HepG2 (cell line): ENCODE data around the gene MAPK8IP1. TPM values are rescaled to one million over a fixed set of nuclear protein-coding genes. Genes with fewer than 3 reads are reported as not detected.

Experiments
- ATF2 ChIP-seq: sonication (generic); formaldehyde crosslinking; IDR thresholded peaks from 2 replicates; pipeline ENCODE4 v1.4.0; 2020; ENCODE audit warnings: missing genetic modification reagents
- HOXA5 ChIP-seq: sonication (generic); formaldehyde crosslinking; IDR thresholded peaks from 2 replicates; pipeline ENCODE4 v1.4.0; 2020; ENCODE audit warnings: missing genetic modification reagents
- MAZ ChIP-seq, 2 experiments: sonication (generic) in 1 of 2; formaldehyde crosslinking in 1 of 2; IDR thresholded peaks; 2 replicates each; pipeline versions ENCODE4 v1.5.0 to v1.6.1; 2012 to 2020; ENCODE audit warnings: low read depth in 2 of 2, mild to moderate bottlenecking in 2 of 2, borderline replicate concordance in 1 of 2, improper control_type of control experiment in 1 of 2, low read length in 1 of 2, missing genetic modification reagents in 1 of 2, moderate library complexity in 1 of 2
- MED8 ChIP-seq: sonication (generic); formaldehyde crosslinking; IDR thresholded peaks from 2 replicates; pipeline ENCODE4 v1.8.1; 2023; ENCODE audit warnings: mild to moderate bottlenecking, missing genetic modification reagents; ENCODE audit not compliant: insufficient replicate concordance
- SOX13 ChIP-seq, 3 experiments: fragments of 450-650 bp in 1 of 3; sonication (generic) in 1 of 3; formaldehyde crosslinking in 1 of 3; IDR thresholded peaks in 2 of 3; conservative IDR thresholded peaks in 1 of 3; 2 replicates each; pipeline versions ENCODE4 v1.5.0 to v1.6.1; 2016 to 2020; ENCODE audit warnings: antibody characterized with exemption in 1 of 3, mild to moderate bottlenecking in 1 of 3, missing compliant biosample characterization in 1 of 3, missing genetic modification reagents in 1 of 3, moderate library complexity in 1 of 3
- ZBTB25 ChIP-seq: IDR thresholded peaks from 2 replicates; pipeline ENCODE4 v1.6.1; 2018; ENCODE audit warnings: missing genetic modification reagents
- ZBTB7A ChIP-seq: sonication (generic); formaldehyde crosslinking; IDR thresholded peaks from 2 replicates; pipeline ENCODE4 v1.8.0; 2022; ENCODE audit warnings: mild to moderate bottlenecking, missing genetic modification reagents
- ZNF251 ChIP-seq: sonication (generic); formaldehyde crosslinking; IDR thresholded peaks from 2 replicates; pipeline ENCODE4 v1.9.0; 2021; ENCODE audit warnings: mild to moderate bottlenecking, missing genetic modification reagents
- ZNF460 ChIP-seq: sonication (generic); formaldehyde crosslinking; IDR thresholded peaks from 2 replicates; pipeline ENCODE4 v1.5.1; 2020; ENCODE audit warnings: missing genetic modification reagents, mild to moderate bottlenecking, borderline replicate concordance
- ZNF501 ChIP-seq: sonication (generic); formaldehyde crosslinking; IDR thresholded peaks from 2 replicates; pipeline ENCODE4 v1.5.1; 2020; ENCODE audit warnings: mild to moderate bottlenecking, moderate library complexity, missing genetic modification reagents
- ZNF550 ChIP-seq: sonication (generic); formaldehyde crosslinking; IDR thresholded peaks from 2 replicates; pipeline ENCODE4 v1.4.0; 2020; ENCODE audit warnings: mild to moderate bottlenecking, missing genetic modification reagents, borderline replicate concordance
- ZNF576 ChIP-seq: sonication (generic); formaldehyde crosslinking; IDR thresholded peaks from 2 replicates; pipeline ENCODE4 v1.4.0; 2020; ENCODE audit warnings: mild to moderate bottlenecking, missing genetic modification reagents
- ZNF746 ChIP-seq: sonication (generic); formaldehyde crosslinking; IDR thresholded peaks from 2 replicates; pipeline ENCODE4 v1.8.0; 2022; ENCODE audit warnings: mild to moderate bottlenecking, missing genetic modification reagents
- ZNF788 ChIP-seq: sonication (generic); formaldehyde crosslinking; IDR thresholded peaks from 2 replicates; pipeline ENCODE4 v1.5.0; 2020; ENCODE audit warnings: mild to moderate bottlenecking, missing genetic modification reagents, borderline replicate concordance
- polyA plus RNA-seq, 8 experiments: library from polyadenylated mRNA; depleted of rRNA in 3 of 8; stranded (reverse) in 7 of 8; unstranded in 1 of 8; fragments of >200 nt; fragmentation: Illumina TruSeq in 4 of 8; extraction: Trizol in 4 of 8; gene quantifications; 2 replicates each; pipeline versions ENCODE4 v1.2.1 to v1.2.3, GENCODE V29; 2011 to 2016; ENCODE audit warnings: low read depth in 4 of 8, missing spikeins in 1 of 8, mixed read lengths in 1 of 8; ENCODE audit not compliant: insufficient read depth in 1 of 8
- total RNA-seq, 5 experiments: library from RNA; depleted of rRNA; stranded (reverse); fragments of >200 nt; fragmentation: Illumina TruSeq; extraction: Trizol; gene quantifications; 2 replicates each; pipeline ENCODE4 v1.2.3, GENCODE V29; 2016; ENCODE audit warnings: low read depth in 1 of 5
- TF ChIP-seq, protein P1 (sequence below): sonication (generic); formaldehyde crosslinking; IDR thresholded peaks from 2 replicates; pipeline ENCODE4 v1.4.0; 2020; ENCODE audit warnings: low read depth, mild to moderate bottlenecking, missing genetic modification reagents
- TF ChIP-seq, protein P2 (sequence below): sonication (generic); formaldehyde crosslinking; IDR thresholded peaks from 2 replicates; pipeline ENCODE4 v1.4.0; 2020; ENCODE audit warnings: missing genetic modification reagents

Gene MAPK8IP1
- total and polyA plus RNA-seq, 2 of the 13 experiments (the other 11 are each of a cell fraction or from before 2014, with no cell fraction given), result 2.2 to 4.2 TPM

DNA sequence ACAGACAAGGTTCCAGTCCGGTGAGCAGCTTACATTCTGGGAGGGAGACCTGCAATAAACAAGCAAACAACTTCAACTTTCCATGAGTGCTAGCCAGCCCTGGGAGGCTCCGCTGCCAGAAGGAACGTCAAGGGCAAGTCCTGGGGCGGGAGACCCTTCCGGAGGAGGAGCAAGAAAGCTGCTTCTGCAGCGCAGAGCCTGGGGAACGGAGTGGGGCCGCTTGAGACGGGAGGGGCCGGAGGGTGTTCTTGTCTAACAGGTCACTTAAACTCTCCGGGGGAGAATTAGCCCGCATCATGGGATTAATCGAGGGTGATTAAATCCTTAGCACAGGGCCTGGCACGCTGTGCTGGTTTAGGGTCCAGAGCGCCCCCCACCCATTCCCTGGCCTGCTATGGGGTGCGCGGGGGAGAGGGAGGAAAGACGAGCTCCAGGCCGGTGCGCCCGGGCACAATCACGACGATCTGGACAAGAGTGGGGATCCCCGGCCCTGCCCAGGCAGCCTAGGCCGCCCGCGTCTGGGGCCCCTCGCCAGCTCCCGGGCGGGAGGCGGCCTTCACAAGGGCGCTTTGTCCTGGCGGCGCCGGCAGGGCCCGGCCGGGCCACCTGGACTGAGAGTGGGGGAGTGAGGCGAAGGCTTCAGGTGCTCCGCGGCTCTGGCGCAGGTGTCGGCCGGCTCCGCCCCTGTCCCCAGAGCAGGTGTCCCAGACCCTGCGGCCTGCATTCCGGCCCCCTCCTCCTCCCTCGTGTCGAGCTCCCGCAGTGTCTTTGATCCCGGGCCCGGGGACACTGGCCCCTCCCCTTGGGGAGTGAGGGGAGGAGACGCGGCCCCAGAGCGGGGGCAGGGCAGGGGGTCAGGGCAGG lies 36.3 kb downstream of the MAPK8IP1 start (continued):
- TF ChIP-seq ZNF576, result no peak
- 0 out of 2 replicates have a peak, but pooled peaks have one; percentile 59 for TF ChIP-seq ZBTB25 (CRISPR knock-in tag)
- TF ChIP-seq ATF2 (CRISPR knock-in tag), result no peak
- peak; percentile 25; the same call in 1 of the 2 replicates for TF ChIP-seq ZNF501 (CRISPR knock-in tag)
- TF ChIP-seq MED8, result peak; percentile 39
- TF ChIP-seq, protein P1, sequence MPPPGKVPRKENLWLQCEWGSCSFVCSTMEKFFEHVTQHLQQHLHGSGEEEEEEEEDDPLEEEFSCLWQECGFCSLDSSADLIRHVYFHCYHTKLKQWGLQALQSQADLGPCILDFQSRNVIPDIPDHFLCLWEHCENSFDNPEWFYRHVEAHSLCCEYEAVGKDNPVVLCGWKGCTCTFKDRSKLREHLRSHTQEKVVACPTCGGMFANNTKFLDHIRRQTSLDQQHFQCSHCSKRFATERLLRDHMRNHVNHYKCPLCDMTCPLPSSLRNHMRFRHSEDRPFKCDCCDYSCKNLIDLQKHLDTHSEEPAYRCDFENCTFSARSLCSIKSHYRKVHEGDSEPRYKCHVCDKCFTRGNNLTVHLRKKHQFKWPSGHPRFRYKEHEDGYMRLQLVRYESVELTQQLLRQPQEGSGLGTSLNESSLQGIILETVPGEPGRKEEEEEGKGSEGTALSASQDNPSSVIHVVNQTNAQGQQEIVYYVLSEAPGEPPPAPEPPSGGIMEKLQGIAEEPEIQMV, result peak; percentile 57; the same call in 1 of the 2 replicates
- peak; percentile 19; the same call in 1 of the 2 replicates for TF ChIP-seq ZNF460
- peak; percentile 81 for TF ChIP-seq ZNF746 (CRISPR knock-in tag)
- TF ChIP-seq SOX13 (IDR thresholded peaks at IDR 0.05), result no peak
- peak in 1 of 2 experiments; percentile 34; a peak in 1 of 4 replicates for TF ChIP-seq SOX13 (CRISPR knock-in tag; conservative IDR thresholded peaks at IDR 0.05 in 1 of 2, IDR thresholded peaks at IDR 0.05 in 1 of 2)
- TF ChIP-seq, protein P2, sequence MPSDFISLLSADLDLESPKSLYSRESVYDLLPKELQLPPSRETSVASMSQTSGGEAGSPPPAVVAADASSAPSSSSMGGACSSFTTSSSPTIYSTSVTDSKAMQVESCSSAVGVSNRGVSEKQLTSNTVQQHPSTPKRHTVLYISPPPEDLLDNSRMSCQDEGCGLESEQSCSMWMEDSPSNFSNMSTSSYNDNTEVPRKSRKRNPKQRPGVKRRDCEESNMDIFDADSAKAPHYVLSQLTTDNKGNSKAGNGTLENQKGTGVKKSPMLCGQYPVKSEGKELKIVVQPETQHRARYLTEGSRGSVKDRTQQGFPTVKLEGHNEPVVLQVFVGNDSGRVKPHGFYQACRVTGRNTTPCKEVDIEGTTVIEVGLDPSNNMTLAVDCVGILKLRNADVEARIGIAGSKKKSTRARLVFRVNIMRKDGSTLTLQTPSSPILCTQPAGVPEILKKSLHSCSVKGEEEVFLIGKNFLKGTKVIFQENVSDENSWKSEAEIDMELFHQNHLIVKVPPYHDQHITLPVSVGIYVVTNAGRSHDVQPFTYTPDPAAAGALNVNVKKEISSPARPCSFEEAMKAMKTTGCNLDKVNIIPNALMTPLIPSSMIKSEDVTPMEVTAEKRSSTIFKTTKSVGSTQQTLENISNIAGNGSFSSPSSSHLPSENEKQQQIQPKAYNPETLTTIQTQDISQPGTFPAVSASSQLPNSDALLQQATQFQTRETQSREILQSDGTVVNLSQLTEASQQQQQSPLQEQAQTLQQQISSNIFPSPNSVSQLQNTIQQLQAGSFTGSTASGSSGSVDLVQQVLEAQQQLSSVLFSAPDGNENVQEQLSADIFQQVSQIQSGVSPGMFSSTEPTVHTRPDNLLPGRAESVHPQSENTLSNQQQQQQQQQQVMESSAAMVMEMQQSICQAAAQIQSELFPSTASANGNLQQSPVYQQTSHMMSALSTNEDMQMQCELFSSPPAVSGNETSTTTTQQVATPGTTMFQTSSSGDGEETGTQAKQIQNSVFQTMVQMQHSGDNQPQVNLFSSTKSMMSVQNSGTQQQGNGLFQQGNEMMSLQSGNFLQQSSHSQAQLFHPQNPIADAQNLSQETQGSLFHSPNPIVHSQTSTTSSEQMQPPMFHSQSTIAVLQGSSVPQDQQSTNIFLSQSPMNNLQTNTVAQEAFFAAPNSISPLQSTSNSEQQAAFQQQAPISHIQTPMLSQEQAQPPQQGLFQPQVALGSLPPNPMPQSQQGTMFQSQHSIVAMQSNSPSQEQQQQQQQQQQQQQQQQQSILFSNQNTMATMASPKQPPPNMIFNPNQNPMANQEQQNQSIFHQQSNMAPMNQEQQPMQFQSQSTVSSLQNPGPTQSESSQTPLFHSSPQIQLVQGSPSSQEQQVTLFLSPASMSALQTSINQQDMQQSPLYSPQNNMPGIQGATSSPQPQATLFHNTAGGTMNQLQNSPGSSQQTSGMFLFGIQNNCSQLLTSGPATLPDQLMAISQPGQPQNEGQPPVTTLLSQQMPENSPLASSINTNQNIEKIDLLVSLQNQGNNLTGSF (CRISPR knock-in tag), result no peak
- TF ChIP-seq MAZ (IDR thresholded peaks at IDR 0.05; ENCODE audit: borderline replicate concordance, low read depth, low read length), result no peak
- TF ChIP-seq MAZ (CRISPR knock-in tag; IDR thresholded peaks at IDR 0.05; ENCODE audit: low read depth), result peak; percentile 86
- peak; percentile 30; the same call in 1 of the 2 replicates for TF ChIP-seq HOXA5 (CRISPR knock-in tag)
- peak; percentile 66; the same call in 1 of the 2 replicates for TF ChIP-seq ZBTB7A (CRISPR knock-in tag)
- 0 out of 2 replicates have a peak, but pooled peaks have one; percentile 31 for TF ChIP-seq ZNF251 (CRISPR knock-in tag)
- TF ChIP-seq ZNF550, result 0 out of 2 replicates have a peak, but pooled peaks have one; percentile 13
- TF ChIP-seq ZNF788 (CRISPR knock-in tag), result peak; percentile 89
